Measurements from ENCODE around the gene EOLA2. TPM values are rescaled to one million over a fixed set of nuclear protein-coding genes. Genes with fewer than 3 reads are reported as not detected.
"Not testable (repeated sequence)": the region's sequence is repeated elsewhere in the genome, so short reads cannot be mapped to it uniquely, and the experiment has no call there.

The EOLA2 gene
- total RNA-seq, 1 donor from 2014 or later: 42.5 TPM

- H3K36me3 Mint-ChIP-seq; H3K27ac Mint-ChIP-seq; H3K4me3 Mint-ChIP-seq; H3K27me3 Mint-ChIP-seq (ENCODE audit: low read depth); H3K9me3 Mint-ChIP-seq; H3K4me1 Mint-ChIP-seq; DNase-seq (ENCODE audit: low spot score in 2 of 2, unreplicated experiment in 2 of 2): not testable (repeated sequence)
These were observed 14.5 kb downstream of the EOLA2 start for GRCh38 chrX:149923836-149924235.

- no peaks in the 10 kb centered on the region for H3K27me3 Mint-ChIP-seq (ENCODE audit: low read depth)
- no peak for DNase-seq (ENCODE audit: low spot score in 2 of 2, unreplicated experiment in 2 of 2)
- no peaks in the 10 kb centered on the region for H3K36me3 Mint-ChIP-seq
- H3K4me1 Mint-ChIP-seq: no peaks in the 10 kb centered on the region
- H3K9me3 Mint-ChIP-seq: peaks cover 20% of the 10 kb centered on the region
- H3K4me3 Mint-ChIP-seq: no peak overlapping the region
- H3K27ac Mint-ChIP-seq: no peak overlapping the region
- no peak for TF ChIP-seq CTCF (IDR thresholded peaks at IDR 0.05; ENCODE audit: unreplicated experiment)
These were observed 21.4 kb downstream of the EOLA2 start for GRCh38 chrX:149916745-149917392.

- H3K9me3 Mint-ChIP-seq: peaks cover 38% of the 10 kb centered on the region
- H3K27me3 Mint-ChIP-seq (ENCODE audit: low read depth): no peaks in the 10 kb centered on the region
- no peak overlapping the region for H3K27ac Mint-ChIP-seq
- no peak for TF ChIP-seq CTCF (IDR thresholded peaks at IDR 0.05; ENCODE audit: unreplicated experiment)
- no peaks in the 10 kb centered on the region for H3K36me3 Mint-ChIP-seq
- H3K4me3 Mint-ChIP-seq: no peak overlapping the region
- no peaks in the 10 kb centered on the region for H3K4me1 Mint-ChIP-seq
- no peak for DNase-seq (ENCODE audit: low spot score in 2 of 2, unreplicated experiment in 2 of 2)
These were observed 28.1 kb downstream of the EOLA2 start for GRCh38 chrX:149910178-149910695.

- Mint-ChIP-seq H3K9me3 (peaks cover 38% of the 10 kb centered on the region), H3K36me3 (no peaks in the 10 kb centered on the region), H3K4me1 (no peaks in the 10 kb centered on the region), H3K27ac (no peak overlapping the region), H3K4me3 (no peak overlapping the region), H3K27me3 (ENCODE audit: low read depth) (no peaks in the 10 kb centered on the region)
- no peak for DNase-seq (ENCODE audit: low spot score in 2 of 2, unreplicated experiment in 2 of 2)
- no peak for TF ChIP-seq CTCF (IDR thresholded peaks at IDR 0.05; ENCODE audit: unreplicated experiment)
These were observed 28.7 kb downstream of the EOLA2 start for GRCh38 chrX:149909324-149910177.

GRCh38 chrX:149908727-149909126 is 29.6 kb downstream of the EOLA2 start:
- H3K4me1 Mint-ChIP-seq: peaks cover 4% of the 10 kb centered on the region
- no peak for DNase-seq (ENCODE audit: low spot score in 2 of 2, unreplicated experiment in 2 of 2)
- no peak overlapping the region for H3K27ac Mint-ChIP-seq
- H3K4me3 Mint-ChIP-seq: no peak overlapping the region
- H3K9me3 Mint-ChIP-seq: peaks cover 32% of the 10 kb centered on the region
- no peak for TF ChIP-seq CTCF (IDR thresholded peaks at IDR 0.05; ENCODE audit: unreplicated experiment)
- no peaks in the 10 kb centered on the region for H3K36me3 Mint-ChIP-seq
- no peaks in the 10 kb centered on the region for H3K27me3 Mint-ChIP-seq (ENCODE audit: low read depth)

GRCh38 chrX:149908308-149908707 is 30.0 kb downstream of the EOLA2 start:
- no peak for DNase-seq (ENCODE audit: low spot score in 2 of 2, unreplicated experiment in 2 of 2)
- no peak overlapping the region for H3K4me3 Mint-ChIP-seq
- no peaks in the 10 kb centered on the region for H3K27me3 Mint-ChIP-seq (ENCODE audit: low read depth)
- no peaks in the 10 kb centered on the region for H3K36me3 Mint-ChIP-seq
- H3K4me1 Mint-ChIP-seq: peaks cover 4% of the 10 kb centered on the region
- TF ChIP-seq CTCF (IDR thresholded peaks at IDR 0.05; ENCODE audit: unreplicated experiment): no peak
- peaks cover 28% of the 10 kb centered on the region for H3K9me3 Mint-ChIP-seq
- no peak overlapping the region for H3K27ac Mint-ChIP-seq
